SHP77 (cell line): Measurements from ENCODE around the gene VAV3.

Experiments
- DNase-seq, 2 experiments: peaks; one replicate each; lab custom pipeline; 2025; lab: John Stamatoyannopoulos, UW

VAV3 gene

GRCh38 chr1:107647012-107647411 is 318.0 kb downstream of the VAV3 start:
- no peak for DNase-seq

GRCh38 chr1:107643766-107644165 is 321.2 kb downstream of the VAV3 start:
- DNase-seq = no peak

- DNase-seq = no peak
These were observed 324.8 kb downstream of the VAV3 start for GRCh38 chr1:107640207-107640606.

- DNase-seq = no peak
These were observed 327.9 kb downstream of the VAV3 start for GRCh38 chr1:107637101-107637500.

- DNase-seq = no peak
These were observed 331.4 kb downstream of the VAV3 start for GRCh38 chr1:107633596-107633995.

- no peak for DNase-seq
These were observed 338.7 kb downstream of the VAV3 start for GRCh38 chr1:107626073-107626796.

GRCh38 chr1:107625405-107626029 is 339.5 kb downstream of the VAV3 start:
- DNase-seq = no peak

- DNase-seq = no peak
These were observed 341.5 kb downstream of the VAV3 start for GRCh38 chr1:107623431-107623830.

GRCh38 chr1:107622966-107623365 is 342.0 kb downstream of the VAV3 start:
- no peak for DNase-seq

- DNase-seq = no peak
These were observed 342.4 kb downstream of the VAV3 start for GRCh38 chr1:107622535-107622934.

- no peak for DNase-seq
These were observed 344.2 kb downstream of the VAV3 start for GRCh38 chr1:107620753-107621152.

GRCh38 chr1:107618539-107618938 is 346.4 kb downstream of the VAV3 start:
- DNase-seq = no peak

GRCh38 chr1:107617921-107618320 is 347.1 kb downstream of the VAV3 start:
- DNase-seq = no peak

- DNase-seq = no peak
These were observed 347.5 kb downstream of the VAV3 start for GRCh38 chr1:107617456-107617855.

GRCh38 chr1:107609808-107610207 is 355.2 kb downstream of the VAV3 start:
- DNase-seq = no peak

GRCh38 chr1:107604825-107605224 is 360.2 kb downstream of the VAV3 start:
- no peak for DNase-seq

- no peak for DNase-seq
These were observed 364.3 kb downstream of the VAV3 start for GRCh38 chr1:107600607-107601160.

GRCh38 chr1:107599220-107599619 is 365.8 kb downstream of the VAV3 start:
- DNase-seq = no peak

- DNase-seq = no peak
These were observed 367.7 kb downstream of the VAV3 start for GRCh38 chr1:107597290-107597689.

GRCh38 chr1:107594536-107594935 is 370.4 kb downstream of the VAV3 start:
- DNase-seq = no peak

GRCh38 chr1:107593501-107594209 is 371.3 kb downstream of the VAV3 start:
- no peak for DNase-seq

- no peak for DNase-seq
These were observed 373.9 kb downstream of the VAV3 start for GRCh38 chr1:107590900-107591622.
